Esophagus squamous epithelium (tissue), 4 donors: ENCODE data around the gene GRK5.

Source experiments
- POLR2A ChIP-seq, 4 donors: fragments of 450-650 bp; IDR thresholded peaks; one replicate each; pipeline ENCODE4 v1.6.1; 2017; ENCODE audit warnings: antibody characterized with exemption in 4 of 4, mild to moderate bottlenecking in 4 of 4, moderate library complexity in 3 of 4
- TF ChIP-seq, protein P1 (sequence below), 6 experiments: fragments of 450-650 bp in 4 of 6; fragments of 200-600 bp in 2 of 6; sonication (generic) in 2 of 6; IDR thresholded peaks; one replicate each; pipeline ENCODE4 v1.5.1; 2016 to 2019; ENCODE audit warnings: antibody characterized with exemption in 6 of 6, mild to moderate bottlenecking in 4 of 6, moderate library complexity in 4 of 6

DNA sequence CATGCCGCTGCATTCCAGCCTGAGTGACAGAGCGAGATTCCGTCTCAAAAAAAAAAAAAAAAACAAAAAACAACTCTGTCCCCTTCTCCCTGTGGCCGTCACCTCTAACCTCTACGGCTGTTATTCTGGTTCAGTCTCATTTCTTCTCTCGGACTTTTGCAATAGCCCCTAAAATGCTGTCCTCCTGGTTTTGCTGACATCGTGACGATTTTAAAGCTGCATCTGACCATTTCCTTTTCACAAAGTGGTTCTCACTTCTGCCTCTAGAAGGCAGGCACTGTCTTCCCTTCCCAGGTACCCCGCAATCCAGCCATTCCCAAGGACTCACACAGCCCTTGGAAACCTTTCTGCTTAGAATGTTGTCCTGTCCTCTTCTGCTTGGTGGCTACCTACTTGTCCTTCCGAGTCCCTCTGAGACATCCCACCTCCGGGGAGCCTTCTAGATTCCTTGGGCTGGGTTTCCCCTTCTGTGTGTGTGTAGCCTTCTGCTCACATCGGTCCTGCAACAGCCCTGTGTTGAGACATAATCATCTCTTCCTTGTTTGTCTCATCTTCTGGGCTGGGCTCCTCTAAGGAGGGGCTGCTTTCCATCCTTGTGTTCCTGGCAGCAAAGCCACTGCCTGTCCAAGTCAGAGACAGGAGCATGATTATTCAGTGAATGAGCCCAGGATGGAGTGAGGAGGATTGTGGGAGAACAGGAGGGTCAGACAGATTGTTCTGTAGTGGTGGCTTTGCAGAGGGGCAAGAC is 83.1 kb downstream of the GRK5 start:
- TF ChIP-seq, protein P1, sequence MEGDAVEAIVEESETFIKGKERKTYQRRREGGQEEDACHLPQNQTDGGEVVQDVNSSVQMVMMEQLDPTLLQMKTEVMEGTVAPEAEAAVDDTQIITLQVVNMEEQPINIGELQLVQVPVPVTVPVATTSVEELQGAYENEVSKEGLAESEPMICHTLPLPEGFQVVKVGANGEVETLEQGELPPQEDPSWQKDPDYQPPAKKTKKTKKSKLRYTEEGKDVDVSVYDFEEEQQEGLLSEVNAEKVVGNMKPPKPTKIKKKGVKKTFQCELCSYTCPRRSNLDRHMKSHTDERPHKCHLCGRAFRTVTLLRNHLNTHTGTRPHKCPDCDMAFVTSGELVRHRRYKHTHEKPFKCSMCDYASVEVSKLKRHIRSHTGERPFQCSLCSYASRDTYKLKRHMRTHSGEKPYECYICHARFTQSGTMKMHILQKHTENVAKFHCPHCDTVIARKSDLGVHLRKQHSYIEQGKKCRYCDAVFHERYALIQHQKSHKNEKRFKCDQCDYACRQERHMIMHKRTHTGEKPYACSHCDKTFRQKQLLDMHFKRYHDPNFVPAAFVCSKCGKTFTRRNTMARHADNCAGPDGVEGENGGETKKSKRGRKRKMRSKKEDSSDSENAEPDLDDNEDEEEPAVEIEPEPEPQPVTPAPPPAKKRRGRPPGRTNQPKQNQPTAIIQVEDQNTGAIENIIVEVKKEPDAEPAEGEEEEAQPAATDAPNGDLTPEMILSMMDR (IDR thresholded peaks at IDR 0.05) = peak in 1 of 6 experiments; percentile 6
- no peak for TF ChIP-seq POLR2A (IDR thresholded peaks at IDR 0.05)
